ENCODE measurements around the gene U2AF1L4. TPM values are rescaled to one million over a fixed set of nuclear protein-coding genes. Genes with fewer than 3 reads are reported as not detected.

Gene U2AF1L4
- total RNA-seq, 1 donor from 2014 or later = 6.6 TPM

GRCh38 chr19:35743640-35744429, 1.4 kb downstream of the U2AF1L4 start:
- Histone ChIP-seq H3K36me3 (peaks cover 0 to 2% of the 10 kb centered on the region in 2 donors), H3K4me3 (peak overlapping the region in 1 of 2 donors; percentile 93)

DNA sequence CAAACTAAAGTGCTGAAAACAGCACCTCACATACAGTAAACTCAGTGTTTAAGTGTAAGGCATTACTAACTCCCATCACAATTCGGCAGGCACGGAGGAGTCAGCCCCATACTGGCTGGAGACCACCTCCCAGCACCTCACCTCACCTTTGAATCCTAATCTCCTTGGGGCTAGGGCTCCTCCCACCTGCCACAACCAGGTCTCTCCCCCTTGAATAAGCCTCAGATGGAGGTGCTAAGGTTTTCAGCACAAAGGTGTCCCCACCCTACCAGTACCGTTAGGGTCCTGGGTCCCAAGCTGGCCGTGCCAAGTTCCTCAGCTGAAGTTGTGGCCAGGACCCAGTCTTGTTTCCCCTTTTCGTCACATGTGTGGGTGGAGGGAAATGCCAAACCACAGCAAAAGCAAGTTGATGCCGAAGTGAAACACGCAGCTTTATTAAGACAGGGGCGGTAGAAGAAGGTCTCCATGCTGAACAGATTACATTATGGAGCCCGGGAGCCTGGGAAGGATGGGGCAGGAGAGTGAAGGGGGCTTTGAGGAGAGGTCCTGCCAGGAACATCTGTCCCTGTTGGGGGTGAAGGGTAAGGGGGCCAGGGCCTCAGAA, 3.0 kb downstream of the U2AF1L4 start, which contains the start of gene IGFLR1:
Gene IGFLR1 (minus strand): TSS at position 332 of the 604 bp plus-strand sequence. CDS start 1,272 bp downstream, outside the sequence.
- DNase-seq (ENCODE audit: extremely low spot score in 2 of 2) = no peak
- intact Hi-C loops (cut with DNase I) = no loop called here
- peak within 1 kb of the TSS in 1 of 2 donors; percentile 66 for H3K4me3 ChIP-seq
- no peaks in the 10 kb centered on the region for H3K9me3 ChIP-seq
- peaks cover 0 to 18% of the 10 kb centered on the region in 2 donors for H3K36me3 ChIP-seq
- TF ChIP-seq, protein P1, sequence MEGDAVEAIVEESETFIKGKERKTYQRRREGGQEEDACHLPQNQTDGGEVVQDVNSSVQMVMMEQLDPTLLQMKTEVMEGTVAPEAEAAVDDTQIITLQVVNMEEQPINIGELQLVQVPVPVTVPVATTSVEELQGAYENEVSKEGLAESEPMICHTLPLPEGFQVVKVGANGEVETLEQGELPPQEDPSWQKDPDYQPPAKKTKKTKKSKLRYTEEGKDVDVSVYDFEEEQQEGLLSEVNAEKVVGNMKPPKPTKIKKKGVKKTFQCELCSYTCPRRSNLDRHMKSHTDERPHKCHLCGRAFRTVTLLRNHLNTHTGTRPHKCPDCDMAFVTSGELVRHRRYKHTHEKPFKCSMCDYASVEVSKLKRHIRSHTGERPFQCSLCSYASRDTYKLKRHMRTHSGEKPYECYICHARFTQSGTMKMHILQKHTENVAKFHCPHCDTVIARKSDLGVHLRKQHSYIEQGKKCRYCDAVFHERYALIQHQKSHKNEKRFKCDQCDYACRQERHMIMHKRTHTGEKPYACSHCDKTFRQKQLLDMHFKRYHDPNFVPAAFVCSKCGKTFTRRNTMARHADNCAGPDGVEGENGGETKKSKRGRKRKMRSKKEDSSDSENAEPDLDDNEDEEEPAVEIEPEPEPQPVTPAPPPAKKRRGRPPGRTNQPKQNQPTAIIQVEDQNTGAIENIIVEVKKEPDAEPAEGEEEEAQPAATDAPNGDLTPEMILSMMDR (IDR thresholded peaks at IDR 0.05) = no peak
- TF ChIP-seq POLR2A (IDR thresholded peaks at IDR 0.05) (no peak), POLR2AphosphoS5 (IDR thresholded peaks at IDR 0.05; ENCODE audit: insufficient read depth in 1 of 2, low read depth in 1 of 2) (no peak)
- H3K4me1 ChIP-seq = peaks cover 38% of the 10 kb centered on the region
- peak within 1 kb of the TSS; percentile 66 for H3K27ac ChIP-seq
- no peaks in the 10 kb centered on the region for H3K27me3 ChIP-seq

More at GRCh38 chr19:35743640-35744429, 1.4 kb downstream of the U2AF1L4 start:
- H3K4me1 ChIP-seq = peaks cover 46% of the 10 kb centered on the region
- H3K9me3 ChIP-seq = no peaks in the 10 kb centered on the region
- H3K27me3 ChIP-seq = no peaks in the 10 kb centered on the region
- no peak for DNase-seq (ENCODE audit: extremely low spot score in 2 of 2)
- no peak for TF ChIP-seq POLR2A (IDR thresholded peaks at IDR 0.05)
- TF ChIP-seq POLR2AphosphoS5 (IDR thresholded peaks at IDR 0.05; ENCODE audit: insufficient read depth in 1 of 2, low read depth in 1 of 2) = no peak
- TF ChIP-seq, protein P1 (IDR thresholded peaks at IDR 0.05) = no peak
- peak overlapping the region; percentile 100 for H3K27ac ChIP-seq
- intact Hi-C loops (cut with DNase I) = no loop called here

DNA sequence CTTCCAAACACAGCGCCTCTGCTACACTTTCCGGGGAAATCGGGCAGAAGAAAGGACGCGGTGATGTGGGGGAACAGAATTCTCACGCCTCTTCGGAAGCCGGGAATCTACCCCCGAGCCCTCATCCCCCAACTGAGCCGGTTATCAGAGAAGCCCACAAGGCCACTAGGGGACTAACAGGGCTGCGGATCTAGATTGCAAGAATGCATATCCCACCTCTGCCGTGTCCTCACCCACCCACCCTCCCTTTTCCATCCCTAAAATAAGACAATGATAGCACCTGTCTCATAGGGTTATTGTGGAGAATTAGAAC, 4.1 kb downstream of the U2AF1L4 start:
- peak overlapping the region; percentile 66 for H3K27ac ChIP-seq

DNA sequence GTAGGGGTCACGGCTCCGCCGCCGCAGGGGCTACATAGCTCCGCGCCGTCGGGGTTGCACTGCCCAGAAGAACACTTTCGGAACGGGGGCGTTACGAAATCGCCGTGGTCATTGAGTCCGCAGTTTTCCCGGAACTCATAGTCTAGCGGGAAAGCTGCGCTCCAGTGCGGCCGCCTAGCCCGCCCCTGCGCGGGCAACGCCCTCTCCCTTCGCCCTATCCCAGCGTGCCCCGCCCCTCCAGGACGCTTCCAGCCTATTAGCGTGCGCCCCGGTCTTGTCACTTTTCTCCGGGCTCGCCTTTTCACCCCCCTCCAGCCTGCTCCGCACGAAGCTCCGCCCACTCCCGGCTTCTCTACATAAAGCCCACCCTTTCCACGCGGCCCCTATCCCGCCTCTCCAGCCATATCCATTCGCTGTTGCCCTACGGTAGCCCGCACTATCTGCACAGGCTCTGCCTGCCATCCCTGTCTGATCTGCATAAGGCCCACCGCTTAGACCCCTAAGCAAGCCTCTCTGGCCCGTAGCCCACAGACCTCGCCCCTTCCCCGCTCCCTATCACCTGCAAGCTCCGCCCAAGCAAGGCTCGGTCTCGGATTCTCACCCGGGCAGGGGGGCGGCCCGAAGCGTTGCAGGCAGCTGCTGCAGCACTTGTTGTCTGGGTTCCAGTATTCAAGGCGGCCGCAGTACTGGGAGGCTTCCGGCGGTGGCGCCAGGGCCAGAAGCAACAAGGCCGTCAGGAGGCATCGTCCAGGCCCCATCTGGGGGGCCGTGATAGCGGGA, 4.6 kb downstream of the U2AF1L4 start:
- TF ChIP-seq, protein P1 (IDR thresholded peaks at IDR 0.05) = no peak
- TF ChIP-seq POLR2AphosphoS5 (IDR thresholded peaks at IDR 0.05; ENCODE audit: insufficient read depth in 1 of 2, low read depth in 1 of 2) (peak; percentile 83 to 88), POLR2A (IDR thresholded peaks at IDR 0.05) (no peak)
- intact Hi-C loops (cut with DNase I) = no loop called here
- peaks cover 25% of the 10 kb centered on the region for H3K4me1 ChIP-seq
- H3K27me3 ChIP-seq = no peaks in the 10 kb centered on the region
- peak in 1 of 2 donors; percentile 97 for DNase-seq (ENCODE audit: extremely low spot score in 2 of 2)
- peak overlapping the region; percentile 66 for H3K27ac ChIP-seq
- H3K36me3 ChIP-seq = peaks cover 0 to 25% of the 10 kb centered on the region in 2 donors
- peak overlapping the region; percentile 64 to 66 for H3K4me3 ChIP-seq
- H3K9me3 ChIP-seq = no peaks in the 10 kb centered on the region

More for the DNA sequence above, 4.1 kb downstream of the U2AF1L4 start:
- Histone ChIP-seq H3K4me3 (peak overlapping the region; percentile 64 to 66), H3K27me3 (no peaks in the 10 kb centered on the region), H3K9me3 (no peaks in the 10 kb centered on the region), H3K36me3 (peaks cover 0 to 25% of the 10 kb centered on the region in 2 donors), H3K4me1 (peaks cover 31% of the 10 kb centered on the region)
- TF ChIP-seq POLR2AphosphoS5 (IDR thresholded peaks at IDR 0.05; ENCODE audit: insufficient read depth in 1 of 2, low read depth in 1 of 2) (no peak), POLR2A (IDR thresholded peaks at IDR 0.05) (no peak)
- TF ChIP-seq, protein P1 (IDR thresholded peaks at IDR 0.05) = no peak
- intact Hi-C loops (cut with DNase I) = no loop called here
- DNase-seq (ENCODE audit: extremely low spot score in 2 of 2) = no peak
